Amniotic epithelial cell (primary cell): Measurements from ENCODE around the gene ZNF214.
"Not testable (repeated sequence)": the region's sequence is repeated elsewhere in the genome, so short reads cannot be mapped to it uniquely, and the experiment has no call there.

Experiments
- DNase-seq: peaks from one replicate; pipeline ENCODE4 v3.0.0-alpha.2; 2010; ENCODE audit warnings: low read depth

ZNF214 gene

DNA sequence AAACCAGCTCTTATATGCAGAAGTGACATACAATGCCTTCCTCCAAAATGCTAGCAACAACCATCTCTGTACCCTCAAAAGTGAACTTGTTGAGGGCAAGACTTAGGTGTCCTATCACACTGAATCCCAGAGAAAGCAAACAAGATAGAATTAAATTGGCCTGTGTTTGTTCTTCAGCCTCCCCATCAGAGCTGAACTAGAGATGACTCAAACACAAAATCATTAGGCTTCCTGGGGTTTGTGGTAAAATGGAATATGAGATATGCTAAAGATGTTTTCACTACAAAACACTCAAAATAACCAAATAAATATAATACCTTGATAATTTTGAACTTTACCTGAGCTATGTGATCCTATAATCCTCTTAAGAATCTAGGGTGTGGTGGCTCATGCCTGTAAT, 31.6 kb downstream of the ZNF214 start:
- DNase-seq = no peak

DNA sequence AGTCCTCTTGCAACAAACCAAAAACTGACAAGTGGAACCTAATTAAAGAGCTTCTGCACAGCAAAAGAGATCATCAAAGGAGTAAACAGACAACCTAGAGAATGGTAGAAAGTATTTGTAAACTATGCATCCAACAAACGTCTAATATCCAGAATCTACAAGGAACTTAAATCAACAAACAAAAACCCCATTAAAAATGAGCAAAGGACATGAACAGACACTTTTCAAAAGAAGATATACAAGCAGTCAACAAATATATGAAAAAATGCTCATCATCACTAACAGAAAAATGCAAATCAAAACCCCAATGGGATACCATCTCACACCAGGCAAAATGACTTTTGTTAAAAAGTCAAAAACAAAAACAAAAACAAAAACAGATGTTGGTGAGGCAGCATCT, 33.7 kb downstream of the ZNF214 start:
- DNase-seq = no peak

DNA sequence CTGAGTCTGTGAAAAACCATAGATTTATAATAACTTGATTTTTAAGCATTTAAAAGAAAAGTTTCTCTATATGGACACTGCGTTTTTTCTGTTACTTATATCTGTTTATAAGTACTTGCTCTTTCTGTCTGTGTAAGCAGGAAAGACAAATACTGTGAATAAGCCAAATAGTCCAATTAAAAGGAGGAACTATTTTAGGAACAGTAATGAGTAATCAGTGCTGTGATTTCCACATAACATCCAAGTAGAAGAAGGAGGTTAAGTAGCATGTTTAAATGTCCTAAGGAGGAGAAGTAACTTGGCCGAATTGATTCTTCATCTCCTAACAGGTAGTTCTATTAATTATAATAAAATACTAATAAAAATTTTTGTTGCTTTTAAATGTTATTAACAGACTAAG, 40.8 kb downstream of the ZNF214 start:
- DNase-seq = peak; percentile 12

DNA sequence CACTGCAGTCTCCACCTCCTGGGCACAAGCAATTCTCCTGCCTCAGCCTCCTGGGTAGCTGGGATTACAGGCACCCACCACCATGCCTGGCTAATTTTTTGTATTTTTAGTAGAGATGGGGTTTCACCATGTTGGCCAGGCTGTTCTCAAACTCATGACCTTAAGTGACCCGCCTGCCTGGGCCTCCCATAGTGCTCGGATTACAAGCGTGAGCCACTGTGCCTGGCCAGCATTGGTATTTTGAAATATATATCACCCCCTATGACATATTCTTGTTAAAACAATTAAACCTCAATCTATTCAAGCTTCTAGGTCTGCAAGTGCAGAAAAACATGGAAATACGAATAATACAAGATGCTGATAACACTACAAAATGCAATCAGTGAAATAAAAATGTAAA, 50.3 kb downstream of the ZNF214 start:
- DNase-seq = peak; percentile 13

DNA sequence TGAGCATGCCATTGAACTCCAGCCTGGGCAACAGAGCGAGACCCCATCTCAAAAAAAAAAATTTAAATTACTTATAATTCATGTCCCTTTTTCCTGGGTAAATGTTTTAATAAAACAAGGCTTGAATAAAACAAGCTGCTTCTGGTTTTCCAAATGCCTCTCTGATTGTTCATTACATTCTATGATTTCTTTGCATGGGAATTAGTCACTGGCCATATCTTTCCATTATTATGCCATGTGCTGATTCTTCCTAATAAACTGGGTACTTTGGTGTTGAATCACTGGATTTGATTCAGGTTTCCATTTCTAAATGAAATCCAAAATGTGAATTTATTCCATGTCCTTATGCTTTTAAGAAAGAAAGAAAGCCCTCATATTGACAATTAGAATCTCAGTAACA, 51.3 kb downstream of the ZNF214 start:
- peak; percentile 46 for DNase-seq

DNA sequence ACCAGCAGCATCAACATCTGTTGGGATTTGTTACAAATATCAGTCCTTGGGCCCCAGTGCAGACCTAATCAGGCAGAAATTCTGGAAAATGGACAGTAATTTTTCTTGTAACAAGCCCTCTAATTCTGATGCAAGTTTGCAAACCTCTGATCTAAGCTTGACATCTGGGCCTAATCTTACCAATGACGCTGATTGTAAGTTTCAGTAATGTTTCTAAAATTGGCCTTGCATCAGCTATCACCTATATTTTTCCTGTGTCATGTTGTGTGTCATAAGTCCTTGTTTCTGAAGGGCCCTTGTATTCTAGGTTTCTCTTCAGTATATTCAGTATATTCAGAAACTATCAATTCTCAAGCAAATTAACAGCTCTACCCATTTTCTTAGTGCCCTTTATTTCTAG, 57.5 kb downstream of the ZNF214 start:
- DNase-seq = no peak

DNA sequence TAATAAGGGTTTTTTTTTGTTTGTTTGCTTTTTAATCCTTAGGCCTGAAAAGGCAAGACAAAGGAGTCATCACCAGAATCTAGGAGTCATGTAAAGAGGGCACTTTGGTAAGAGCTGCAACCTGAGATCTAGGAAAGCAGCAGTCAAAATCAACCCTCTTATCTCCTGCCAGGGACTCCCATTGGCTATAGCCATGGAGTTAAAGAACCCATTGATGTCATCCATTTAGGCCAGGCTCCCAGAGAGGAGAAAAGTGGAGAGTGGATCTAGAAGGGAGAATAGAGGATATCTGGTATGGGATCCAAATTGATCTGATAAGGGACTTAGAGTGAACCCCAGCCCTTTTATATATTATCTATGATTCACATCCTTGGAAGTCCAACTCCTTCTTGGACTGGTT, 58.0 kb downstream of the ZNF214 start:
- no peak for DNase-seq

DNA sequence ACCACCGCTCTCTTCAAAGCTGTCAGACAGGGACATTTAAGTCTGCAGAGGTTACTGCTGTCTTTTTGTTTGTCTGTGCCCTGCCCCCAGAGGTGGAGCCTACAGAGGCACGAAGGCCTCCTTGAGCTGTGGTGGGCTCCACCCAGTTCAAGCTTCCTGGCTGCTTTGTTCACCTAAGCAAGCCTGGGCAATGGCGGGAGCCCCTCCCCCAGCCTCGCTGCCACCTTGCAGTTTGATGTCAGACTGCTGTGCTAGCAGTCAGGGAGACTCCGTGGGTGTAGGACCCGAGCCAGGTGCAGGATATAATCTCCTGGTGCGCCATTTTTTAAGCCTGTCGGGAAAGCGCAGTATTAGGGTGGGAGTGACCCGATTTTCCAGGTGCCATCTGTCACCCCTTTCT, 65.9 kb downstream of the ZNF214 start:
- DNase-seq = not testable (repeated sequence)
